Loucy (cell line): ENCODE measurements around the gene CCDC110.

Experiments
- CTCF ChIP-seq: fragments of 200-600 bp; sonication (generic); conservative IDR thresholded peaks from 2 replicates; pipeline ENCODE4 v1.5.1; 2014; ENCODE audit warnings: mild to moderate bottlenecking, antibody characterized with exemption, low read length
- EZH2phosphoT487 ChIP-seq: fragments of 200-600 bp; IDR thresholded peaks from 2 replicates; pipeline ENCODE4 v1.6.1; 2018; ENCODE audit warnings: antibody characterized with exemption, mild to moderate bottlenecking, moderate library complexity, borderline replicate concordance

GRCh38 chr4:185468999-185469398, 2.5 kb downstream of the CCDC110 start:
- TF ChIP-seq CTCF (no peak), EZH2phosphoT487 (no peak)
